D341Med (cell line): ENCODE data around the gene GPRIN1.
A peak's percentile ranks its signal among the peaks of the same experiment; 100 is the strongest.
"Not testable (repeated sequence)": the region's sequence is repeated elsewhere in the genome, so short reads cannot be mapped to it uniquely, and the experiment has no call there.

Experiments
- DNase-seq: peaks from one replicate; pipeline ENCODE4 v3.0.0; 2012; ENCODE audit warnings: low spot score

GPRIN1 gene

GRCh38 chr5:176597417-176598389 is 12.3 kb downstream of the GPRIN1 start:
- no peak for DNase-seq

GRCh38 chr5:176596689-176597416 is 13.1 kb downstream of the GPRIN1 start:
- no peak for DNase-seq

DNA sequence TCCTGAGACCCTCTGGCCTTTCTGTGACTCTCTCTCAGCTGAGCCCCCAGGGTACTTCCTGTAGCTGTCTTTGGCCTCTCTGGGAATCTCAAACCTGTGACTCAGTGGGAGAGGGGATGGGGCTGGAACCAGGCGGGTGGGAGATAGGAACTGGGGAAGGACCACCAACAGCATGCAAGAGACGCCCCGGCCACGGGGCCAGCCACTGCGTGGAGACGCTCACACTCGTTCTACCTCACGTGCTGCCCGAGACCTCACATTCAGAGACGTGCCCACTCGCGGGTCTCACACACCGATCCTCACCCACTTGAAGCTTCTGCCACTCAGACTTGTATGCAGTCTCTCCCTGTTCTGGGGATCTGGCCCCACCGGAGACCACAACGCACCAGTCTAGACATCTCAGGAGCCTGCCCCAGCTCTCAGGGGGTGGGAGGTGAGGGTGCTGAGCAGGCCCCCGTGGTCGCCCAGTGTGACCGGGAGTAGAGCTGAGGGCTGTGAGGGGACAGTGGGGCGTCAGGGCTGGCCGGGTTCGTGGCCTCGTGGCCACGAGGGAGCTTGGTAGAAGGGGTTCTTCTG is 13.8 kb downstream of the GPRIN1 start:
- no peak for DNase-seq

DNA sequence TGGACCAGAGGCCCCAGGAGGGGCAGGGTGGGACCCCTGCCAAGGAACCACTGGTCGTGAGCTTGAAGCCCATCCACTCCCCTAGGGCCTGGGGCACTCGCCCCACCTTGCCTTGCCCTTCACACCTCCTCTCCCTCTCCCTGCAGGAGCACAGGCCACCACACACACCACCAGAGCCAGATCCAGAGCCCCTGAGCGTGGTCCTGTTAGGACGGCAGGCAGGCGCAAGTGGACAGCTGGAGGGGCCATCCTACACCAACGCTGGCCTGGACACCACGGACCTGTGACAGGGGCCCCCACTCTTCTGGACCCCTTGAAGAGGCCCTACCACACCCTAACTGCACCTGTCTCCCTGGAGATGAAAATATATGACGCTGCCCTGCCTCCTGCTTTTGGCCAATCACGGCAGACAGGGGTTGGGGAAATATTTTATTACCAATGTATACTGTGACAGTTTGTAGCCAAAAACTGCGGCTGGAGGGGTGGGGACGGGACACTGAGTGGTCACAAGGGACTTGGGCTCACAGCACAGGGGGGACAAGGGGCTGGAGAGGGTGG is 14.5 kb downstream of the GPRIN1 start:
- no peak for DNase-seq

- DNase-seq = no peak
Measured at GRCh38 chr5:176594554-176594953, 15.4 kb downstream of the GPRIN1 start.

DNA sequence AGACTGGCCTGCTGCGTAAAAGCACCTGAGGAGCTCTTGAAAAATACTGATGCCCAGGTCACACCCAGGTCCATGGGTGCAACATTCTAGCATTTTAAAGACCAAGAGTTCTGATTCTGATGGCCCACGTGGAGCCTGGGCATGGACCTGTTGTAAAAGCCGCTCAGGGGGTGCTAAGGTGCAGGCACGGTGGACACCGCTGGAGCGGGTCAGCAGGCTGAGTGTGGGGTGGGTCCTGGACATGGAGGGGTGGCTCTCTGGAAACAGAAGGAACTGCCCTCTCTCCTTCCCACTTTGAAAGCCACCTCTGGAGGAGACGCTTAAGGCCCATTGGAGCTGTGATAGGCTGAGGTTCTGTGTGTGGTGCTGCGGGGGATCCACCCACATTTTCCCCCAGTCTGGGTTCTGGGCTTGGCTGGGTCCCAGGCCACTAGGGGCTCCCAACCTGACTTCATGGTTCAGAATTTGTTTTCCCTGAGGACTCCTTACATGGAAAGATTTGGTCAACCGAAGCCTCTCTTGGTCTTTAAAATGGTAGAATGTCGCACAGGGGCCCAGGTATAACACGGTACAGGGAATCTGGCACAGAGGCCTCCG is 16.6 kb downstream of the GPRIN1 start:
- no peak for DNase-seq

DNA sequence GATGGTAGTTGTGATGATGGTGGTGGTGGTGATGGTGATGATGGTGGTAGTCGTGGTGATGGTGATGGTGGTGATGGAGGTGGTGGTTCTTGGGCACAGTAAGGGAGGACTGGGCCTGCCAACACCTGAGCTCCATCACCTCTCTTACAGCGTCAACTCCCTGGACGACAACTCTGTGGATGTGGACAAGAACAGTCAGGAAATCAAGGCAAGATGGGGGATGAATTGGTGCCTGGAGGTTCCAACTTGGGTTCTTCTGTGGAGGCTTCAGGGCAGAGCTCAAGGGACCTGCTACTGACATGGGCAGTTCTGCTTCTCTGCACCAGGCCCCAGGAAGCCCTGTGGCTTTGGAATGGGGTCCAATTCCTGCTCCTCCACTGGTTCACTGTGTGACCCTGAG is 17.4 kb downstream of the GPRIN1 start:
- DNase-seq = no peak

GRCh38 chr5:176591667-176592066 is 18.3 kb downstream of the GPRIN1 start:
- not testable (repeated sequence) for DNase-seq

GRCh38 chr5:176590035-176590717 is 19.8 kb downstream of the GPRIN1 start:
- no peak for DNase-seq

DNA sequence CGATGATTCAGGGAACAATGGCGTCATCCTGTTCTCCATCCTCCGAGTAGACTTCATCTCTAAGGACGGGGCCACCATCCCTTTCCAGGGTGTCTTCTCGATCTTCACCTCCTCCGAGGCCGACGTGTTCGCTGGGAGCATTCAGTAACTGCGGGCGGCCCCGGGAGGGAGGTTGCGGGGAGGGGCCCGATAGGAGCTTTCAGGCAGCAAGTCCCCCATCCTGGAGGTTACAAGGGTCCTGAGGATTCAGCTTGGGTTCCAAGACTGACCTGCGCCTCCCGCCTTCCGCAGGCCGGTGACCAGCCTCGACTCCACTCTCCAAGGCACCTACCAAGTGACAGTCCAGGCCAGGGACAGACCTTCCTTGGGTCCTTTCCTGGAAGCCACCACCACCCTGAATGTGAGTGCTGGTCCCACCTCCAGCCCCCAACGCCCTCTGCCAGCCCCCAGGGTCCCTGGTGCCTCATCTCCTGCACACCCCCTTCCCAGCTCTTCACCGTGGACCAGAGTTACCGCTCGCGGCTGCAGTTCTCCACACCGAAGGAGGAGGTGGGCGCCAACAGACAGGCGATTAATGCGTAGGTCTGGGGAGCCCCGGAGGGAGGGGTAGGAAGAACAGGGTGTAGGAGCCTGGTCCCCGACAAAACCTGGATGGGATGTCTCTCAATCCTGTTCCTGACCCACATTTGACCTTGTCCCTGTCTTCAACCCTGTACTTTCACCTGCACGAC is 20.8 kb downstream of the GPRIN1 start:
- DNase-seq = no peak

DNA sequence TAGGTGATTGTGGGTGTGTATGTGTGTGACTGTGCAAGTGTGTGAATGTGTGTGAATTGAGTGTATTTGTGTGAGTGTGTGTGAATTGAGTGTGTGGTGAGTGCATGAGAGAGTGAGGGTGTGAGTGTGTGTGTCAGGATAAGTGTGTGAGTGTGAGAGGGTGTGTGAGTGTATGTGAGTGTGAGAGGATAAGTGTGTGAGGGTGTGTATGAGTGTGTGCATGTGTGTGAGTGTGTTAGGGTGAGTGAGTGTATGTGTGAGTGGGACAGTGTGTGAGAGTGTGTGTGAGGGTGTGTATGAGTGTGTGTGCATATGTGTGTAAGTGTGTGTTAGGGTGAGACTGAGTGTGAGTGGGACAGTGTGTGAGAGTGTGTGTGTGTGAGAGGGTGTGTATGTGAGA is 21.7 kb downstream of the GPRIN1 start:
- no peak for DNase-seq

- no peak for DNase-seq
Measured at GRCh38 chr5:176587398-176587797, 22.6 kb downstream of the GPRIN1 start.

DNA sequence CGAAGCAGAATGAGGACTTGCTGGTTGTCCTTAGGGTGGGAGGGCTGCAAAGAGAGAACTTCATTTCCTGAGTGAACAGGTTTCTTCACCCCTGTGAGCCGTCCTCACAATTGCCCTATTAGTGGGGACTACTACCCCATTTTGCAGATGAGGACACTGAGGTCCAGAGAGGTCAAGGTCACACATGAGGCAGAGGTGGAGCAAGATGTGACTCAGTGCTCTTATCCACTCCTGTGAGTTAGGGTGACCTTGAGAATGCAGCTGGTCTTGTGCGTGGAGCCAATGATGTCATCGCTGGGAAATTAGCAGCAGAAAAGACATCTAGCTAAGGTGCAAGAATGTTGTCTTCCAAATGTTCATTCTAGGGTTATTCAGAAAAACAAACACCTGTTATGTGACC is 26.9 kb downstream of the GPRIN1 start:
- DNase-seq = no peak

DNA sequence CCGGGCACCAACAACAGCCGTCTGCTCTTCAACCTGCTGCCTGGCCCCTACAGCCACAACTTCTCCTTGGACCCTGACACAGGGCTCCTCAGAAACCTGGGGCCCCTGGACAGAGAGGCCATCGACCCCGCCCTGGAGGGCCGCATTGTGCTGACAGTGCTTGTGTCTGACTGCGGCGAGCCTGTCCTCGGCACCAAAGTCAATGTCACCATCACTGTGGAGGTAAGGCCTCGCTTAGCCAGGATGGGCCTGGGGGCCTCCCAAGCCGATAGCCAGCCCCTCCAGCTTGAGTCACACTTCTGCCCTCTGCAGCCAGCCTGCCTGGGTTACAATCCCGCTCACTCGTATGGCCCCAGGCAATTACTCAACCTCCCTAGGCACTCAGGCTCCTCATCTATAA is 28.6 kb downstream of the GPRIN1 start:
- no peak for DNase-seq

- DNase-seq = no peak
Measured at GRCh38 chr5:176579323-176579722, 30.6 kb downstream of the GPRIN1 start.

DNA sequence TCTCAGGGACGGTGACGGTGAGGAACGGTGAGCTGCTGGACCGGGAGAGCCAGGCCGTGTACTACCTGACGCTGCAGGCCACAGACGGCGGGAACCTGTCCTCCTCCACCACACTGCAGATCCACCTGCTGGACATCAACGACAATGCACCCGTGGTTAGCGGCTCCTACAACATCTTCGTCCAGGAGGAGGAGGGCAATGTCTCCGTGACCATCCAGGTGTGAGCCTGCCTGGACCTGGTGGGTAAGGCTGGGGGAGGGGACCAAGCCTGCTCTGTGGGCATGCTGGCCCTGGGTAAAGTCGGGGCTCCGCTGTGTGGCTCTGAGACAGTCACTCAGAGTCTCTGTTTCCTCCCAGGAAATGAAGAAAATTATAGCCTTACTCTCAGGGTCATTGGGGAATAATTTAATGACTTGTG is 31.6 kb downstream of the GPRIN1 start:
- DNase-seq = peak; percentile 67

- no peak for DNase-seq
Measured at GRCh38 chr5:176577312-176578176, 32.4 kb downstream of the GPRIN1 start.

- no peak for DNase-seq
Measured at GRCh38 chr5:176575488-176576422, 34.2 kb downstream of the GPRIN1 start.

- no peak for DNase-seq
Measured at GRCh38 chr5:176575066-176575465, 34.9 kb downstream of the GPRIN1 start.
